ENCODE results near the gene WDR7. TPM values are rescaled to one million over a fixed set of nuclear protein-coding genes. Genes with fewer than 3 reads are reported as not detected.

The WDR7 gene
- total and polyA plus RNA-seq, 9 of the 15 experiments (the other 6 are each of a cell fraction or from before 2014, with no cell fraction given): 1.4 to 9.4 (median 5.3) TPM

GRCh38 chr18:56823986-56824565, 172.9 kb downstream of the WDR7 start (continued):
- TF ChIP-seq, protein P1, sequence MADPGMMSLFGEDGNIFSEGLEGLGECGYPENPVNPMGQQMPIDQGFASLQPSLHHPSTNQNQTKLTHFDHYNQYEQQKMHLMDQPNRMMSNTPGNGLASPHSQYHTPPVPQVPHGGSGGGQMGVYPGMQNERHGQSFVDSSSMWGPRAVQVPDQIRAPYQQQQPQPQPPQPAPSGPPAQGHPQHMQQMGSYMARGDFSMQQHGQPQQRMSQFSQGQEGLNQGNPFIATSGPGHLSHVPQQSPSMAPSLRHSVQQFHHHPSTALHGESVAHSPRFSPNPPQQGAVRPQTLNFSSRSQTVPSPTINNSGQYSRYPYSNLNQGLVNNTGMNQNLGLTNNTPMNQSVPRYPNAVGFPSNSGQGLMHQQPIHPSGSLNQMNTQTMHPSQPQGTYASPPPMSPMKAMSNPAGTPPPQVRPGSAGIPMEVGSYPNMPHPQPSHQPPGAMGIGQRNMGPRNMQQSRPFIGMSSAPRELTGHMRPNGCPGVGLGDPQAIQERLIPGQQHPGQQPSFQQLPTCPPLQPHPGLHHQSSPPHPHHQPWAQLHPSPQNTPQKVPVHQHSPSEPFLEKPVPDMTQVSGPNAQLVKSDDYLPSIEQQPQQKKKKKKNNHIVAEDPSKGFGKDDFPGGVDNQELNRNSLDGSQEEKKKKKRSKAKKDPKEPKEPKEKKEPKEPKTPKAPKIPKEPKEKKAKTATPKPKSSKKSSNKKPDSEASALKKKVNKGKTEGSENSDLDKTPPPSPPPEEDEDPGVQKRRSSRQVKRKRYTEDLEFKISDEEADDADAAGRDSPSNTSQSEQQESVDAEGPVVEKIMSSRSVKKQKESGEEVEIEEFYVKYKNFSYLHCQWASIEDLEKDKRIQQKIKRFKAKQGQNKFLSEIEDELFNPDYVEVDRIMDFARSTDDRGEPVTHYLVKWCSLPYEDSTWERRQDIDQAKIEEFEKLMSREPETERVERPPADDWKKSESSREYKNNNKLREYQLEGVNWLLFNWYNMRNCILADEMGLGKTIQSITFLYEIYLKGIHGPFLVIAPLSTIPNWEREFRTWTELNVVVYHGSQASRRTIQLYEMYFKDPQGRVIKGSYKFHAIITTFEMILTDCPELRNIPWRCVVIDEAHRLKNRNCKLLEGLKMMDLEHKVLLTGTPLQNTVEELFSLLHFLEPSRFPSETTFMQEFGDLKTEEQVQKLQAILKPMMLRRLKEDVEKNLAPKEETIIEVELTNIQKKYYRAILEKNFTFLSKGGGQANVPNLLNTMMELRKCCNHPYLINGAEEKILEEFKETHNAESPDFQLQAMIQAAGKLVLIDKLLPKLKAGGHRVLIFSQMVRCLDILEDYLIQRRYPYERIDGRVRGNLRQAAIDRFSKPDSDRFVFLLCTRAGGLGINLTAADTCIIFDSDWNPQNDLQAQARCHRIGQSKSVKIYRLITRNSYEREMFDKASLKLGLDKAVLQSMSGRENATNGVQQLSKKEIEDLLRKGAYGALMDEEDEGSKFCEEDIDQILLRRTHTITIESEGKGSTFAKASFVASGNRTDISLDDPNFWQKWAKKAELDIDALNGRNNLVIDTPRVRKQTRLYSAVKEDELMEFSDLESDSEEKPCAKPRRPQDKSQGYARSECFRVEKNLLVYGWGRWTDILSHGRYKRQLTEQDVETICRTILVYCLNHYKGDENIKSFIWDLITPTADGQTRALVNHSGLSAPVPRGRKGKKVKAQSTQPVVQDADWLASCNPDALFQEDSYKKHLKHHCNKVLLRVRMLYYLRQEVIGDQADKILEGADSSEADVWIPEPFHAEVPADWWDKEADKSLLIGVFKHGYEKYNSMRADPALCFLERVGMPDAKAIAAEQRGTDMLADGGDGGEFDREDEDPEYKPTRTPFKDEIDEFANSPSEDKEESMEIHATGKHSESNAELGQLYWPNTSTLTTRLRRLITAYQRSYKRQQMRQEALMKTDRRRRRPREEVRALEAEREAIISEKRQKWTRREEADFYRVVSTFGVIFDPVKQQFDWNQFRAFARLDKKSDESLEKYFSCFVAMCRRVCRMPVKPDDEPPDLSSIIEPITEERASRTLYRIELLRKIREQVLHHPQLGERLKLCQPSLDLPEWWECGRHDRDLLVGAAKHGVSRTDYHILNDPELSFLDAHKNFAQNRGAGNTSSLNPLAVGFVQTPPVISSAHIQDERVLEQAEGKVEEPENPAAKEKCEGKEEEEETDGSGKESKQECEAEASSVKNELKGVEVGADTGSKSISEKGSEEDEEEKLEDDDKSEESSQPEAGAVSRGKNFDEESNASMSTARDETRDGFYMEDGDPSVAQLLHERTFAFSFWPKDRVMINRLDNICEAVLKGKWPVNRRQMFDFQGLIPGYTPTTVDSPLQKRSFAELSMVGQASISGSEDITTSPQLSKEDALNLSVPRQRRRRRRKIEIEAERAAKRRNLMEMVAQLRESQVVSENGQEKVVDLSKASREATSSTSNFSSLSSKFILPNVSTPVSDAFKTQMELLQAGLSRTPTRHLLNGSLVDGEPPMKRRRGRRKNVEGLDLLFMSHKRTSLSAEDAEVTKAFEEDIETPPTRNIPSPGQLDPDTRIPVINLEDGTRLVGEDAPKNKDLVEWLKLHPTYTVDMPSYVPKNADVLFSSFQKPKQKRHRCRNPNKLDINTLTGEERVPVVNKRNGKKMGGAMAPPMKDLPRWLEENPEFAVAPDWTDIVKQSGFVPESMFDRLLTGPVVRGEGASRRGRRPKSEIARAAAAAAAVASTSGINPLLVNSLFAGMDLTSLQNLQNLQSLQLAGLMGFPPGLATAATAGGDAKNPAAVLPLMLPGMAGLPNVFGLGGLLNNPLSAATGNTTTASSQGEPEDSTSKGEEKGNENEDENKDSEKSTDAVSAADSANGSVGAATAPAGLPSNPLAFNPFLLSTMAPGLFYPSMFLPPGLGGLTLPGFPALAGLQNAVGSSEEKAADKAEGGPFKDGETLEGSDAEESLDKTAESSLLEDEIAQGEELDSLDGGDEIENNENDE (IDR thresholded peaks at IDR 0.05; ENCODE audit: low read depth, low read length): no peak
- TF ChIP-seq ZNF444 (CRISPR knock-in tag; IDR thresholded peaks at IDR 0.05) (no peak), CBFB (CRISPR knock-in tag; IDR thresholded peaks at IDR 0.05) (no peak), SOX6 (IDR thresholded peaks at IDR 0.05) (no peak), FOXA1 (IDR thresholded peaks at IDR 0.05; ENCODE audit: borderline replicate concordance) (no peak), NCOR1 (IDR thresholded peaks at IDR 0.05) (no peak)

All from K562 (cell line).